T follicular helper cell (primary cell): ENCODE results near the gene ARAF.

Experiments
- DNase-seq: peaks from one replicate; pipeline ENCODE4 v3.0.0-alpha.2; 2020; ENCODE audit warnings: low read depth

The ARAF gene

GRCh38 chrX:47620303-47620685 lies 59.3 kb downstream of the ARAF start:
- no peak for DNase-seq
